K562 (cell line): Measurements from ENCODE around the gene CPEB1. TPM values are rescaled to one million over a fixed set of nuclear protein-coding genes. Genes with fewer than 3 reads are reported as not detected.

Source experiments
- ATF1 ChIP-seq, 2 experiments: fragments of 450-650 bp in 1 of 2; IDR thresholded peaks; 2 replicates each; pipeline ENCODE4 v1.6.1; 2016; ENCODE audit warnings: missing compliant biosample characterization in 1 of 2, missing genetic modification characterization in 1 of 2
- CHD1 ChIP-seq: fragments of 200-600 bp; sonication (generic); IDR thresholded peaks from one replicate; pipeline ENCODE4 v1.6.1; 2012; ENCODE audit warnings: mild to moderate bottlenecking, moderate library complexity, low read length, inconsistent platforms
- FOXK1 ChIP-seq: sonication (generic); formaldehyde crosslinking; IDR thresholded peaks from 2 replicates; pipeline ENCODE4 v1.8.0; 2022; ENCODE audit warnings: missing genetic modification reagents, mild to moderate bottlenecking, borderline replicate concordance
- NFIC ChIP-seq: fragments of 450-650 bp; IDR thresholded peaks from 2 replicates; pipeline ENCODE4 v1.6.1; 2017; ENCODE audit warnings: mild to moderate bottlenecking, inconsistent platforms
- PHF20 ChIP-seq: fragments of 450-650 bp; IDR thresholded peaks from 2 replicates; pipeline ENCODE4 v1.6.1; 2018; ENCODE audit not compliant: partially characterized antibody
- RAD21 ChIP-seq, 2 experiments: fragments of 250-450 bp in 1 of 2; fragments of 450-650 bp in 1 of 2; sonication (Bioruptor Pico) in 1 of 2; formaldehyde crosslinking in 1 of 2; IDR thresholded peaks in 1 of 2; conservative IDR thresholded peaks in 1 of 2; 2 replicates each; pipeline versions ENCODE4 v1.4.0 to v1.8.0; 2020 to 2022; ENCODE audit warnings: mild to moderate bottlenecking in 2 of 2, moderate library complexity in 1 of 2
- SIN3A ChIP-seq, 2 experiments: fragments of 150-350 bp in 1 of 2; IDR thresholded peaks; 2 replicates each; pipeline ENCODE4 v1.6.1; 2011 to 2016; ENCODE audit warnings: borderline replicate concordance in 2 of 2, low read depth in 2 of 2, low read length in 2 of 2, mild to moderate bottlenecking in 2 of 2, moderate library complexity in 2 of 2; ENCODE audit not compliant: control insufficient read depth in 1 of 2
- SMAD4 ChIP-seq: fragments of 250-450 bp; sonication (Bioruptor Pico); conservative IDR thresholded peaks from 2 replicates; pipeline ENCODE4 v1.8.0; 2021; ENCODE audit warnings: inconsistent platforms, mild to moderate bottlenecking, moderate library complexity
- TCF7 ChIP-seq: sonication (generic); IDR thresholded peaks from 2 replicates; pipeline ENCODE4 v1.6.1; 2016; ENCODE audit warnings: antibody characterized with exemption, borderline replicate concordance
- TEAD4 ChIP-seq, 2 experiments: sonication (generic) in 1 of 2; formaldehyde crosslinking in 1 of 2; IDR thresholded peaks; 2 replicates each; pipeline versions ENCODE4 v1.6.1 to v1.8.0; 2012 to 2022; ENCODE audit warnings: borderline replicate concordance in 1 of 2, inconsistent platforms in 1 of 2, low read length in 1 of 2, mild to moderate bottlenecking in 1 of 2, missing genetic modification reagents in 1 of 2
- YY1 ChIP-seq, 3 experiments: IDR thresholded peaks; 2 replicates each; pipeline ENCODE4 v1.6.1; 2011; ENCODE audit warnings: low read length in 2 of 3, mild to moderate bottlenecking in 2 of 3, moderate library complexity in 2 of 3, borderline replicate concordance in 1 of 3, control low read depth in 1 of 3, low read depth in 1 of 3; ENCODE audit not compliant: insufficient read depth in 3 of 3, insufficient replicate concordance in 2 of 3, control insufficient read depth in 1 of 3, insufficient read length in 1 of 3; ENCODE audit errors: extremely low read depth in 1 of 3
- polyA plus RNA-seq, 8 experiments: library from polyadenylated mRNA; depleted of rRNA in 4 of 8; stranded (reverse) in 5 of 8; unstranded in 3 of 8; fragments of >200 nt; fragmentation: Nextera tagmentation in 2 of 8; fragmentation: Illumina TruSeq in 1 of 8; extraction: Ambion mirVana in 2 of 8; extraction: Trizol in 1 of 8; gene quantifications; 2 replicates each; pipeline versions ENCODE4 v1.2.1 to v1.2.3, GENCODE V29; 2011 to 2014; ENCODE audit warnings: inconsistent platforms in 1 of 8, missing spikeins in 1 of 8
- total RNA-seq, 7 experiments: library from RNA; depleted of rRNA in 6 of 7; stranded (reverse); fragments of >200 nt in 6 of 7; fragmentation: Illumina TruSeq in 2 of 7; extraction: Trizol in 2 of 7; gene quantifications; 2 replicates each; pipeline versions ENCODE4 v1.2.1 to v1.2.3, GENCODE V29; 2011 to 2021; ENCODE audit warnings: low replicate concordance in 1 of 7
- TF ChIP-seq, protein P1 (sequence below), 2 experiments: IDR thresholded peaks; 2 replicates each; pipeline ENCODE4 v1.6.1; 2011; ENCODE audit warnings: borderline replicate concordance in 1 of 2, control low read depth in 1 of 2, low read depth in 1 of 2, low read length in 1 of 2, mild to moderate bottlenecking in 1 of 2, mixed read lengths in 1 of 2, moderate library complexity in 1 of 2; ENCODE audit not compliant: insufficient read depth in 1 of 2, insufficient read length in 1 of 2, poor library complexity in 1 of 2, severe bottlenecking in 1 of 2; ENCODE audit errors: extremely low read depth in 1 of 2
- TF ChIP-seq, protein P2 (sequence below): sonication (generic); formaldehyde crosslinking; IDR thresholded peaks from 2 replicates; pipeline ENCODE4 v1.8.1; 2023; ENCODE audit warnings: mild to moderate bottlenecking, missing genetic modification reagents
- TF ChIP-seq, protein P3 (sequence below): fragments of 250-450 bp; sonication (Bioruptor Pico); IDR thresholded peaks from 2 replicates; pipeline ENCODE4 v1.8.0; 2022; ENCODE audit warnings: inconsistent platforms, mild to moderate bottlenecking, moderate library complexity, borderline replicate concordance
- TF ChIP-seq, protein P4 (sequence below): sonication (generic); IDR thresholded peaks from 2 replicates; pipeline ENCODE4 v1.6.1; 2016

Gene CPEB1
- total and polyA plus RNA-seq, 9 of the 15 experiments (the other 6 are each of a cell fraction or from before 2014, with no cell fraction given), result 2.2 to 13.4 (median 9.7) TPM

DNA sequence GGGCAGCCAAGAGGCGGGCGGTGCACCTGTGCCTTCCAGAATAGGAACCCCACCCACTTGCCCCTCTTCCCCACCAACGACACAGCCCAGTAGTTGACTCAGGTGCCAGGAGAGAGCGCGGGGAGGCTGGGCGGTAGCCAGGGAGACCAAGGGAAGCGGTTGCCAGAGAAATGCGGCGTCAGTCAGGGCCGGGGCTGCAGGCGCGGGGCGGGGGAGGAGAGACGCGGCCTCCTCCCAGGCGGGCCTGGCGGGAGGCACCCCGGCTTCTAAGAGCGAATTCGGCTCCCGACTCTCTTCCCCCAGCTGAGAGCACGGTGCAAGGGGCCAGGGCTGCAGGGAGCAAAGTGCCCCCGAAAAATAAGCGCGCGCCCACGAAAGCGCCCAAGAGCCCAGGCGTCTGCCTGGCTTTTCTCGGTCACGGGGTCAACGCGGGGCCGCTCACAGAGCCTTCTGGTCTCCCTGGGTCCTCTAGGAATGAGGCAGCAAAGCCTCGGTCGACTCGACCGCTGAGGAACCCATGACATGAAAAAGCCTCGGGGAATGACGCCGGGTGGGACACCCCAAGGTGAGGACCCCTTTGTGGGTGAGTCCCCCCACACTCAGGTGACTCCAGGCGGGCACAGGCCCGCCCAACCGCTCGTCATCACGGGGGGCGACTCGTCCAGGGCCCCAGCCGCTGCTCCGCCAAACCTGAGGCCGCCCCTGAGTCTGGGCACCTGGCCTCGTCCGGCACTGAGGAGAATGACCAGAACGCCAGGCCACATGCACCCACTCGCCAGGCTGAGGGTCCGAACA, 716 bp downstream of the CPEB1 start (continued):
- TF ChIP-seq, protein P1, sequence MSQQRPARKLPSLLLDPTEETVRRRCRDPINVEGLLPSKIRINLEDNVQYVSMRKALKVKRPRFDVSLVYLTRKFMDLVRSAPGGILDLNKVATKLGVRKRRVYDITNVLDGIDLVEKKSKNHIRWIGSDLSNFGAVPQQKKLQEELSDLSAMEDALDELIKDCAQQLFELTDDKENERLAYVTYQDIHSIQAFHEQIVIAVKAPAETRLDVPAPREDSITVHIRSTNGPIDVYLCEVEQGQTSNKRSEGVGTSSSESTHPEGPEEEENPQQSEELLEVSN (IDR thresholded peaks at IDR 0.05; ENCODE audit: borderline replicate concordance in 1 of 2, extremely low read depth in 1 of 2, insufficient read depth in 1 of 2, insufficient read length in 1 of 2, low read depth in 1 of 2, low read length in 1 of 2, poor library complexity in 1 of 2, severe bottlenecking in 1 of 2), result peak in 1 of 2 experiments; percentile 78
- TF ChIP-seq, protein P2, sequence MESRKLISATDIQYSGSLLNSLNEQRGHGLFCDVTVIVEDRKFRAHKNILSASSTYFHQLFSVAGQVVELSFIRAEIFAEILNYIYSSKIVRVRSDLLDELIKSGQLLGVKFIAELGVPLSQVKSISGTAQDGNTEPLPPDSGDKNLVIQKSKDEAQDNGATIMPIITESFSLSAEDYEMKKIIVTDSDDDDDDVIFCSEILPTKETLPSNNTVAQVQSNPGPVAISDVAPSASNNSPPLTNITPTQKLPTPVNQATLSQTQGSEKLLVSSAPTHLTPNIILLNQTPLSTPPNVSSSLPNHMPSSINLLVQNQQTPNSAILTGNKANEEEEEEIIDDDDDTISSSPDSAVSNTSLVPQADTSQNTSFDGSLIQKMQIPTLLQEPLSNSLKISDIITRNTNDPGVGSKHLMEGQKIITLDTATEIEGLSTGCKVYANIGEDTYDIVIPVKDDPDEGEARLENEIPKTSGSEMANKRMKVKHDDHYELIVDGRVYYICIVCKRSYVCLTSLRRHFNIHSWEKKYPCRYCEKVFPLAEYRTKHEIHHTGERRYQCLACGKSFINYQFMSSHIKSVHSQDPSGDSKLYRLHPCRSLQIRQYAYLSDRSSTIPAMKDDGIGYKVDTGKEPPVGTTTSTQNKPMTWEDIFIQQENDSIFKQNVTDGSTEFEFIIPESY (CRISPR knock-in tag), result 0 out of 2 replicates have a peak, but pooled peaks have one; percentile 42
- peak; percentile 29 for TF ChIP-seq PHF20
- no peak for TF ChIP-seq ATF1 (CRISPR knock-in tag; IDR thresholded peaks at IDR 0.05)
- TF ChIP-seq ATF1 (tag; IDR thresholded peaks at IDR 0.05), result peak; percentile 8; the same call in 1 of the 2 replicates
- peak; percentile 21; the same call in 1 of the 2 replicates for TF ChIP-seq NFIC
- no peak for TF ChIP-seq TCF7
- peak; percentile 15 for TF ChIP-seq CHD1
- TF ChIP-seq, protein P3, sequence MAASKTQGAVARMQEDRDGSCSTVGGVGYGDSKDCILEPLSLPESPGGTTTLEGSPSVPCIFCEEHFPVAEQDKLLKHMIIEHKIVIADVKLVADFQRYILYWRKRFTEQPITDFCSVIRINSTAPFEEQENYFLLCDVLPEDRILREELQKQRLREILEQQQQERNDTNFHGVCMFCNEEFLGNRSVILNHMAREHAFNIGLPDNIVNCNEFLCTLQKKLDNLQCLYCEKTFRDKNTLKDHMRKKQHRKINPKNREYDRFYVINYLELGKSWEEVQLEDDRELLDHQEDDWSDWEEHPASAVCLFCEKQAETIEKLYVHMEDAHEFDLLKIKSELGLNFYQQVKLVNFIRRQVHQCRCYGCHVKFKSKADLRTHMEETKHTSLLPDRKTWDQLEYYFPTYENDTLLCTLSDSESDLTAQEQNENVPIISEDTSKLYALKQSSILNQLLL (CRISPR knock-in tag), result no peak
- TF ChIP-seq YY1 (IDR thresholded peaks at IDR 0.05; ENCODE audit: borderline replicate concordance in 1 of 3, control insufficient read depth in 1 of 3, extremely low read depth in 1 of 3, insufficient read depth in 3 of 3, insufficient read length in 1 of 3, insufficient replicate concordance in 2 of 3, low read depth in 1 of 3, low read length in 2 of 3), result peak in 2 of 3 experiments; percentile 26 to 29
- peak; percentile 36; the same call in 1 of the 2 replicates for TF ChIP-seq SMAD4 (CRISPR knock-in tag)
- peak in 1 of 2 experiments; percentile 91; a peak in 2 of 4 replicates for TF ChIP-seq SIN3A (IDR thresholded peaks at IDR 0.05; ENCODE audit: borderline replicate concordance in 2 of 2, control insufficient read depth in 1 of 2, low read depth in 2 of 2, low read length in 2 of 2)
- TF ChIP-seq RAD21 (CRISPR knock-in tag; conservative IDR thresholded peaks at IDR 0.05 in 1 of 2, IDR thresholded peaks at IDR 0.05 in 1 of 2), result no peak
- 0 out of 2 replicates have a peak, but pooled peaks have one; percentile 41 for TF ChIP-seq FOXK1 (CRISPR knock-in tag)
- TF ChIP-seq TEAD4 (IDR thresholded peaks at IDR 0.05; ENCODE audit: low read length), result no peak
- no peak for TF ChIP-seq TEAD4 (CRISPR knock-in tag; IDR thresholded peaks at IDR 0.05; ENCODE audit: borderline replicate concordance)
- TF ChIP-seq, protein P4, sequence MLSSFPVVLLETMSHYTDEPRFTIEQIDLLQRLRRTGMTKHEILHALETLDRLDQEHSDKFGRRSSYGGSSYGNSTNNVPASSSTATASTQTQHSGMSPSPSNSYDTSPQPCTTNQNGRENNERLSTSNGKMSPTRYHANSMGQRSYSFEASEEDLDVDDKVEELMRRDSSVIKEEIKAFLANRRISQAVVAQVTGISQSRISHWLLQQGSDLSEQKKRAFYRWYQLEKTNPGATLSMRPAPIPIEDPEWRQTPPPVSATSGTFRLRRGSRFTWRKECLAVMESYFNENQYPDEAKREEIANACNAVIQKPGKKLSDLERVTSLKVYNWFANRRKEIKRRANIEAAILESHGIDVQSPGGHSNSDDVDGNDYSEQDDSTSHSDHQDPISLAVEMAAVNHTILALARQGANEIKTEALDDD, result no peak
